Lower leg skin (tissue), 4 donors: ENCODE data around the gene TFPI. TPM values are rescaled to one million over a fixed set of nuclear protein-coding genes. Genes with fewer than 3 reads are reported as not detected.

Experiments
- DNase-seq, 2 donors: peaks; one replicate each; pipeline ENCODE4 v3.0.0-alpha.2; 2019; ENCODE audit warnings: low spot score in 2 of 2
- H3K4me3 ChIP-seq: fragments of 200-600 bp; sonication (generic); 2 replicates; pipeline ENCODE4 v1.5.1; 2017; ENCODE audit warnings: mild to moderate bottlenecking, low read depth; ENCODE audit not compliant: poor library complexity, severe bottlenecking
- CTCF ChIP-seq, 3 donors: fragments of 450-650 bp; IDR thresholded peaks; one replicate each; pipeline ENCODE4 v1.5.1; 2016; ENCODE audit warnings: antibody characterized with exemption in 3 of 3, mild to moderate bottlenecking in 3 of 3, moderate library complexity in 2 of 3
- POLR2A ChIP-seq, 2 donors: fragments of 450-650 bp; IDR thresholded peaks; one replicate each; pipeline ENCODE4 v1.6.1; 2016 to 2017; ENCODE audit warnings: antibody characterized with exemption in 2 of 2, mild to moderate bottlenecking in 1 of 2, moderate library complexity in 1 of 2
- WGBS, 2 donors: methylation state at CpG; one replicate each; pipeline ENCODE4 v1.1.5; 2018; 5-methylcytosine and 5-hydroxymethylcytosine counted together
- intact Hi-C: fragments of 100-400 bp; cut with DNase I; formaldehyde crosslinking; loops from one replicate; pipeline ENCODE4 v1.15.0; 2023; ENCODE audit warnings: low total_unique reads
- total RNA-seq, 4 donors: library from RNA; depleted of rRNA; stranded (reverse); fragments of >200 nt; gene quantifications; one replicate each; pipeline ENCODE4 v1.1.0, GENCODE V29; 2016

The TFPI gene
- total RNA-seq, 4 donors from 2014 or later, result 15.6 to 28.4 (median 16.0) TPM

- DNase-seq, result no peak
- H3K4me3 ChIP-seq, result no peak overlapping the region
- intact Hi-C loops, result loop anchor here (5.0 kb wide), 1 partner anchor 1827 kb away; no protein-coding TSS in a partner anchor
- TF ChIP-seq POLR2A (IDR thresholded peaks at IDR 0.05) (no peak), CTCF (IDR thresholded peaks at IDR 0.05) (no peak)
Observed at GRCh38 chr2:187429989-187430388, 124.2 kb downstream of the TFPI start.

GRCh38 chr2:187424146-187424545, 130.1 kb downstream of the TFPI start:
- 68 to 69% methylated on average over 1 of the region's 1 CpG for WGBS, 2 donors
- no peak for TF ChIP-seq POLR2A (IDR thresholded peaks at IDR 0.05)
- TF ChIP-seq CTCF (IDR thresholded peaks at IDR 0.05), result no peak
- intact Hi-C loops, result no loop called here
- H3K4me3 ChIP-seq, result no peak overlapping the region
- no peak for DNase-seq

- intact Hi-C loops, result no loop called here
- 47 to 61% methylated on average over 1 of the region's 1 CpG for WGBS, 2 donors
- no peak overlapping the region for H3K4me3 ChIP-seq
- TF ChIP-seq POLR2A (IDR thresholded peaks at IDR 0.05), result no peak
- no peak for TF ChIP-seq CTCF (IDR thresholded peaks at IDR 0.05)
- DNase-seq, result no peak
Observed at GRCh38 chr2:187422282-187422681, 132.0 kb downstream of the TFPI start.

GRCh38 chr2:187421519-187421918, 132.7 kb downstream of the TFPI start:
- TF ChIP-seq POLR2A (IDR thresholded peaks at IDR 0.05) (no peak), CTCF (IDR thresholded peaks at IDR 0.05) (no peak)
- no peak overlapping the region for H3K4me3 ChIP-seq
- intact Hi-C loops, result no loop called here
- DNase-seq, result no peak
- 90 to 95% methylated on average over 3 of the region's 3 CpGs for WGBS, 2 donors

GRCh38 chr2:187419808-187420207, 134.4 kb downstream of the TFPI start:
- intact Hi-C loops, result no loop called here
- H3K4me3 ChIP-seq, result no peak overlapping the region
- DNase-seq, result no peak
- whole genome bisulfite sequencing, 2 donors, result 78 to 79% methylated on average over 1 of the region's 1 CpG
- TF ChIP-seq CTCF (IDR thresholded peaks at IDR 0.05) (no peak), POLR2A (IDR thresholded peaks at IDR 0.05) (no peak)

GRCh38 chr2:187415449-187415848, 138.8 kb downstream of the TFPI start:
- intact Hi-C loops, result no loop called here
- no peak for DNase-seq
- TF ChIP-seq POLR2A (IDR thresholded peaks at IDR 0.05) (no peak), CTCF (IDR thresholded peaks at IDR 0.05) (no peak)
- H3K4me3 ChIP-seq, result no peak overlapping the region
- WGBS, 2 donors, result 87 to 88% methylated on average over 5 of the region's 5 CpGs
